Left ventricle myocardium inferior (tissue), 1 donor: Measurements from ENCODE around the gene EOGT. TPM values are rescaled to one million over a fixed set of nuclear protein-coding genes. Genes with fewer than 3 reads are reported as not detected.
A peak's percentile ranks its signal among the peaks of the same experiment; 100 is the strongest.

Experiments
- DNase-seq: peaks from one replicate; pipeline ENCODE4 v3.0.0-alpha.2; 2020
- H3K27ac ChIP-seq: fragments of 200-600 bp; replicated peaks from 2 replicates; pipeline ENCODE4 v1.8.0; 2021
- H3K27me3 ChIP-seq: fragments of 200-600 bp; 2 replicates; pipeline ENCODE4 v1.8.0; 2021; ENCODE audit warnings: low read depth
- H3K36me3 ChIP-seq: fragments of 200-600 bp; 2 replicates; pipeline ENCODE4 v1.8.0; 2021
- H3K4me1 ChIP-seq: fragments of 200-600 bp; 2 replicates; pipeline ENCODE4 v1.8.0; 2021
- H3K4me3 ChIP-seq: fragments of 200-600 bp; 2 replicates; pipeline ENCODE4 v1.8.0; 2021; ENCODE audit warnings: mild to moderate bottlenecking, moderate library complexity
- H3K9me3 ChIP-seq: fragments of 200-600 bp; replicated peaks from 2 replicates; pipeline ENCODE4 v1.8.0; 2021
- CTCF ChIP-seq: fragments of 200-600 bp; IDR thresholded peaks from 2 replicates; pipeline ENCODE4 v1.8.0; 2021; ENCODE audit warnings: antibody characterized with exemption, mild to moderate bottlenecking, borderline replicate concordance
- intact Hi-C: fragments of 100-400 bp; cut with micrococcal nuclease; formaldehyde crosslinking; loops from one replicate; pipeline ENCODE4 v1.11.0; 2022
- long read RNA-seq: library from polyadenylated mRNA; unstranded; transcript quantifications from one replicate; pipeline ENCODE4 v2.0.0, GENCODE V29; 2021
- total RNA-seq: library from RNA; stranded (reverse); fragmentation: NEBNext Ultra II Directional; extraction: Animal tissue kit (Norgen Biotek cat#: 25700); gene quantifications from one replicate; pipeline ENCODE4 v1.2.1, GENCODE V29; 2021
- donor health status: DM: no; HTN: yes; CAD: no; lungs with severe emphysema.

The EOGT gene
- 28.2 TPM for total RNA-seq
- long read RNA-seq, full-length matches to known transcripts, result 14 of 25 reads
- long read RNA-seq, partial matches to known transcripts, result 3 of 25 reads
- long read RNA-seq, other reads (novel, unspliced or antisense), result 8 of 25 reads

- Histone ChIP-seq H3K27ac (peak within 1 kb of the TSS; percentile 99), H3K4me1 (peaks cover 52% of the 10 kb centered on the region), H3K9me3 (no peaks in the 10 kb centered on the region), H3K36me3 (peaks cover 20% of the 10 kb centered on the region), H3K4me3 (peak within 1 kb of the TSS; percentile 88), H3K27me3 (no peaks in the 10 kb centered on the region)
- intact Hi-C loops, result no loop called here
- TF ChIP-seq CTCF, result peak; percentile 67
- DNase-seq, result peak; percentile 92
These were observed at the start of gene EOGT for GRCh38 chr3:69013253-69014021. EOGT (minus strand) TSS chr3:69013684; CDS start chr3:69009846, 3,838 bp downstream.

GRCh38 chr3:69059688-69060087 lies 46.2 kb upstream of the EOGT start:
- intact Hi-C loops, result no loop called here
- Histone ChIP-seq H3K9me3 (no peaks in the 10 kb centered on the region), H3K4me1 (no peaks in the 10 kb centered on the region), H3K4me3 (no peak overlapping the region), H3K27ac (no peak overlapping the region), H3K36me3 (peaks cover 93% of the 10 kb centered on the region), H3K27me3 (no peaks in the 10 kb centered on the region)
- DNase-seq, result no peak
- no peak for TF ChIP-seq CTCF

GRCh38 chr3:69058947-69059224 lies 45.4 kb upstream of the EOGT start:
- Histone ChIP-seq H3K9me3 (no peaks in the 10 kb centered on the region), H3K36me3 (peaks cover 97% of the 10 kb centered on the region), H3K4me3 (no peak overlapping the region), H3K4me1 (no peaks in the 10 kb centered on the region), H3K27me3 (no peaks in the 10 kb centered on the region), H3K27ac (no peak overlapping the region)
- intact Hi-C loops, result no loop called here
- no peak for DNase-seq
- TF ChIP-seq CTCF, result no peak

- TF ChIP-seq CTCF, result no peak
- intact Hi-C loops, result no loop called here
- no peaks in the 10 kb centered on the region for H3K9me3 ChIP-seq
- no peak overlapping the region for H3K4me3 ChIP-seq
- no peaks in the 10 kb centered on the region for H3K4me1 ChIP-seq
- H3K27me3 ChIP-seq, result no peaks in the 10 kb centered on the region
- peaks cover 95% of the 10 kb centered on the region for H3K36me3 ChIP-seq
- no peak for DNase-seq
- no peak overlapping the region for H3K27ac ChIP-seq
These were observed 44.9 kb upstream of the EOGT start for GRCh38 chr3:69058180-69058946.

GRCh38 chr3:69052472-69052898 lies 39.0 kb upstream of the EOGT start:
- no peaks in the 10 kb centered on the region for H3K27me3 ChIP-seq
- no peaks in the 10 kb centered on the region for H3K9me3 ChIP-seq
- peaks cover 49% of the 10 kb centered on the region for H3K36me3 ChIP-seq
- H3K27ac ChIP-seq, result peak overlapping the region; percentile 89
- intact Hi-C loops, result no loop called here
- H3K4me3 ChIP-seq, result peak overlapping the region; percentile 75
- TF ChIP-seq CTCF, result no peak
- H3K4me1 ChIP-seq, result peaks cover 46% of the 10 kb centered on the region
- DNase-seq, result no peak
